HG02973 (cell line): ENCODE measurements around the gene TAC3.
A peak's percentile ranks its signal among the peaks of the same experiment; 100 is the strongest.

ENCODE experiments used
- ATAC-seq: cut with Tn5 transposase; IDR thresholded peaks from one replicate; pipeline ENCODE4 v1.9.1; 2021; ENCODE audit warnings: moderate library complexity; ENCODE audit not compliant: unreplicated experiment

Gene TAC3

GRCh38 chr12:57005980-57006808, 10.1 kb downstream of the TAC3 start, which contains the start of gene ZBTB39:
Gene ZBTB39 (minus strand): TSS chr12:57006546. CDS start chr12:57004917, 1,629 bp downstream.
- peak; percentile 49 for ATAC-seq

DNA sequence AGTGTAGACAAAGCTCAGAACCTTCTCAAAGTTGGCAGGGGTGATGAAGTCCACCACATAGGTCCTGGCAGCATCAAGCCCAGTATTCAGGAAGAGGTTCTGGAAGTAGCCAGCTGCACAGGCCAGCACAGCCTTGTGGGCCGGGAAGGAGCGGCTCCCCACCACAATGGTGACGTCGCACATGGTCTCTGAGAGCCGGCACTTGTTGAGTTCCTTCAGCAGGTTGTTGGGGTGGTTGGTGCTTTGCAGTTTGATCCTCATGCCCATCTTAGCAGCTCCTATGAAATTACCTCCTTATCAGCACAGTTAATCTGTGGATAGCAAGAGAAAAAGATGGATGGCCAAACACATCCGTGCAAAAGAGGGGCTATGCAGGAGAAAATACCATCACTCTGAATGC, 11.7 kb downstream of the TAC3 start:
- no peak for ATAC-seq

GRCh38 chr12:57003395-57003794, 12.9 kb downstream of the TAC3 start:
- ATAC-seq = no peak

DNA sequence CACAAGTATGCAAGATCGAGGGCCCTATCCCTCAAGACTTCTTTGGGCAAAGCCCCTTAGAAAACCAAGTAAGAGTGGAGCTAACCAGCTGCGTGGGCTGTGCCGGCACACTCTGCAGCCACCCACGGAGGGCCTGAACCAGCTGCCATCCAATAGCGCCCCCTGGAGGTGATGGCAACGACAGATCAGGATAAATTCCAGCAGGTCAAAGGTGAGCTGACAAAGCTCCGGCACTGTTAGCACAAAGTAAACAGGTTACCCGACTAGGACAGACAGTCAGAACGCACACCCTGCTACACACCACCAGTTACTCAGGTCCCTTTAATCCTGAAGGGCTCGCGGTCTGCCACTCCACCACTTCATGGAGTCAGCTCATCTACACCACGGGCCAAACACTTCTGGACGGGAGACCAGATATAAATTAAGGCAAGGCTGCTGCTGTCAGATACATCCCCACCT, 14.9 kb downstream of the TAC3 start:
- no peak for ATAC-seq

GRCh38 chr12:57000393-57000792, 15.9 kb downstream of the TAC3 start:
- ATAC-seq = no peak

- ATAC-seq = no peak
Observed at GRCh38 chr12:56999456-56999855, 16.9 kb downstream of the TAC3 start.

GRCh38 chr12:56998981-56999380, 17.3 kb downstream of the TAC3 start:
- ATAC-seq = no peak

DNA sequence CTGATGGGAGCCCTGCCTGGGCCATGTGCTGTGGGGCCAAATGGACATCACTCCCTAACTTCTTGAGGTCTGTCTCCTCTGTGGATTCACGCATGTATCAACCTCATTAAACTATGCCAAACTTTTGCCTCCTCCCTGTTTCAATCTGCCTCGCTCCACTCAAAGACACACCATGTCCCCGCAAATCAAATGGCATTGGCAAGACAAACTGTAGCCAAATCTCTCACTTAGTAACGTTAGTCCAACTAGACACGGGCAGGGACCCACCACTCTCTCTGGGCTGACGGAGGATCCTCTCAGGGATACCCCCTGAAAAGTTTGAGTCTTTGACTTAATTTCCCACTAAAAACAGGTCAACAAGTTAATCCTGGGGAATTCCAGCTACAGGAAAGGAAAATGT, 18.0 kb downstream of the TAC3 start:
- no peak for ATAC-seq

DNA sequence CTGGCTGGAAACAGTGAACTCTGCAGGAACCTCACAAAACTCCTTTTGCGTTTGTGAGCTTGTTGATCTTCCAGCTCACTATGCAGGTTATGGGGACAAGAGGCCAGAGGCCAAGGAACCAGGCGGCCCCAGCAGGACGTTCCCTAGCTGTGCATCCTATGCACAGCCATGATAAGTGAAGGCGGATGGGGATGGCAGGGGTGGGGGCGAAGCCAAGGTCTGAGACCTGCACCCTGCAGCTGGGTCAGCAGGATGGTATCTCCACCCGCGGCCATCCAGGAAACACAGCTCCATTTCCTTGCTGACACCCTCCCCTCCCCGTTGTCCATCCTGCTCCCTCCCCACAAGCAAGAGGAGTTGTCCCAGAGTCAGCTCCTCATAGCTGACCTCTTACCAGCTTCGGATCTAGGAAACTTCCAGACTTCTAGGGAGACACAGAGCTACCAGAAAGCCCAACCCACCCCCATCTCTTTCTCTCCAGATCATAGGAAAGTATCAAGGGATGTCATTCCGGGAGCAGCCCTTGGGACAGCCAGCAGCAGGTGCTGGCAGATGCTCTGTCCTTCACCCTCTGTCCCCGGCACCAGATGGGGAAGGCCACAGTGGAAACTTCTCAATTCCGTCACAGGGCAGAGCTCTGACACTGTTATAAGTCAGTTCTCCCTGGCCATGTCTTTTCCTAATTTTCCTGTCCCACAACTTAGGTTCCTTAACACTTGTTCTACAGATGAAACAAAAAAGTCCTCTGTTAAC, 19.4 kb downstream of the TAC3 start:
- ATAC-seq = no peak

- ATAC-seq = no peak
Observed at GRCh38 chr12:56995930-56996496, 20.3 kb downstream of the TAC3 start.

DNA sequence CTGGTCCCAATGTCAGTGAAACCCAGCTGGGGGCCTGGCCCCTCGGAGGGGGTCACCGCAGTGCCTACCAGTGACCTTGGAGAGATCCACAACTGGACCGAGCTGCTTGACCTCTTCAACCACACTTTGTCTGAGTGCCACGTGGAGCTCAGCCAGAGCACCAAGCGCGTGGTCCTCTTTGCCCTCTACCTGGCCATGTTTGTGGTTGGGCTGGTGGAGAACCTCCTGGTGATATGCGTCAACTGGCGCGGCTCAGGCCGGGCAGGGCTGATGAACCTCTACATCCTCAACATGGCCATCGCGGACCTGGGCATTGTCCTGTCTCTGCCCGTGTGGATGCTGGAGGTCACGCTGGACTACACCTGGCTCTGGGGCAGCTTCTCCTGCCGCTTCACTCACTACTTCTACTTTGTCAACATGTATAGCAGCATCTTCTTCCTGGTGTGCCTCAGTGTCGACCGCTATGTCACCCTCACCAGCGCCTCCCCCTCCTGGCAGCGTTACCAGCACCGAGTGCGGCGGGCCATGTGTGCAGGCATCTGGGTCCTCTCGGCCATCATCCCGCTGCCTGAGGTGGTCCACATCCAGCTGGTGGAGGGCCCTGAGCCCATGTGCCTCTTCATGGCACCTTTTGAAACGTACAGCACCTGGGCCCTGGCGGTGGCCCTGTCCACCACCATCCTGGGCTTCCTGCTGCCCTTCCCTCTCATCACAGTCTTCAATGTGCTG, 21.0 kb downstream of the TAC3 start:
- ATAC-seq = no peak

- ATAC-seq = no peak
Observed at GRCh38 chr12:56994231-56994746, 22.0 kb downstream of the TAC3 start.

- ATAC-seq = no peak
Observed at GRCh38 chr12:56993346-56993745, 23.0 kb downstream of the TAC3 start.

GRCh38 chr12:56991319-56992246, 24.7 kb downstream of the TAC3 start:
- ATAC-seq = no peak

GRCh38 chr12:56990648-56991318, 25.5 kb downstream of the TAC3 start:
- ATAC-seq = no peak

DNA sequence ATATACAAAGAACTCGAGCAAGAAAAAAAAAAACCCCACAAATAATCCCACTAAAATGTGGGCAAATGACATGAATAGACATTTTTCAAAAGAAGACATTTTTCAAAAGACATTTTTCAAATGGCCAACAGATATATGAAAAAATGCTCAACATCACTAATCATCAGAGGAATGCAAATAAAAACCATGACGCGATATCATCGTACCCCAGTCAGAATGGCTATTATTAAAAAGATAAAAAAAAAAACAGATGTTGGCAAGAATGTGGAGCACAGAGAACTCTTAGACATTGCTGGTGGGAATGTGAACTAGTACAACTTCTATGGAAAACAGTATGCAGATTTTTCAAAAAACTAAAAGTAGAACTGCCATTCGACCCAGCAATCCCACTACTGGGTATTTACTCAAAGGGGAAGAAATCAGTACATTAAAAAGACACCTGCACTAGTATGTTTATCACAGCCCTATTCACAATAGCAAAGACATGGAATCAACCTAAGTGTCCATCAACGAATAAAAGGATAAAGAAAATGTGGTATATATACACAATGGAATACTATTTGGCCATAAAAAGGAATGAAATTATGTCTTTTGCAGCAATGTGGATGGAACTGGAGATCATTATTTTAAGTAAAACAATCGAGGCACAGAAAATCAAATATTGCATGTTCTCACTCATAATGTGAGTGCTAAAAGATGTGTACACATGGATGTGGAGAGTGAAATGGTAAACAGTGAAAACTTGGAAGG, 26.3 kb downstream of the TAC3 start:
- ATAC-seq = no peak

DNA sequence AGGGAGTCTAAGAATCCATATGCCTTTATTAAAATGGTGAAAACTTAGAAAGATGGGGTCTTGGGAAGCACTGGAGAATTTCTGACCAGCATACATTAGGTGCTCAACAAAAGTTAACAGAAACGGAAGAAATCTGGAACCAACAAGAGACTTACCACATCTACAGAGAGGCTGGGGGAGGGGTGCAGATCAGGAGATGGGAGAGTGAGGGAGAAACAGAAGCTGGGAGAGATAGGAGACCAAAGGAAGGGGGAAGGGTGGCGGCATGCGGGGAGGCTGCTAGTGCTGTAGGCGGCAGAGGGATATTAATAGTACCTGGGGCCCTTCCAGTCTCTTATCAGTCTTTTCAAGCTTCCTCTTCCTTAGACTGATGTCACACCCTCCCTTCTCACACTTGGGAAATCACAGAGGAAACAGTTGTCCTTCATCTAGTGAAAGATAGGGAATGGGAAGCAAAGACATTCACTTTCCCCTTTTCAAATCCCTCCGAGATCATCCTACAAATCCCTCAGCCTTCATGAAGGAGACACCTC, 28.1 kb downstream of the TAC3 start:
- ATAC-seq = no peak

DNA sequence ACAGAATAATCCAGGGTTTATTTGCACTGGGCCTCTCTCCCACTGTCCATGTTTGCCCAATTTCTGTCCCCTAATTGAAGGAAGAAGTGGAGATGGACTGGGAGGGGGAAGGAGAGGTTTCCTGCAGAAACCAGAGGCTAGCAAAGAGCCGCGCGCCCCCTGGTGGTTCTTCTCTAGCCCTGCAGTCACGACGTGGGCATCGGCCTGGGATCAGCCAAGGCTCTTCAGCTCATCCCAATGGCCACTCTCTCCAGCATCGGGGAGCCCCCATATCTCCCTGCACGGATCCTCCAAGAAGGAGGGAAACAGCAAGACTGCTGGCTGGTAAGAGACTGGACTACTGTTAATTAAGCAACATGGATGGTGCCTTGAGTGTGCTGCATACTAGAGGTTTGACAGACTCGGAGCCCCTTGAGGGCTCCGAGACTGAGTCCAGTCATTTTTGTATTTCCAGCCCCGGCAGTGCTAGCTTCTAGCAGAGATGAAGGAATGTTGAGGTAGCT, 28.7 kb downstream of the TAC3 start:
- no peak for ATAC-seq
